ENCODE measurements around the gene HOXB7.

HOXB7 gene

GRCh38 chr17:48594538-48595277 is 16.1 kb downstream of the HOXB7 start:
- DNase-seq (ENCODE audit: insufficient read length, low spot score) (no peak), FAIRE-seq (no peak)
- peak; percentile 24; the same call in 1 of the 2 replicates for TF ChIP-seq POLR2A (IDR thresholded peaks at IDR 0.05; ENCODE audit: low read depth, low read length)

GRCh38 chr17:48593840-48594537 is 16.8 kb downstream of the HOXB7 start:
- DNase-seq (ENCODE audit: insufficient read length, low spot score) (no peak), FAIRE-seq (no peak)
- peak; percentile 41 for TF ChIP-seq POLR2A (IDR thresholded peaks at IDR 0.05; ENCODE audit: low read depth, low read length)

GRCh38 chr17:48593126-48593829 is 17.5 kb downstream of the HOXB7 start, which contains the start of gene HOXB5:
Gene HOXB5, minus strand, starts transcription at chr17:48593779. Its CDS starts 97 bp downstream, at chr17:48593682.
- DNase-seq (ENCODE audit: insufficient read length, low spot score), result no peak
- no peak; the same call in 1 of the 2 replicates for TF ChIP-seq POLR2A (IDR thresholded peaks at IDR 0.05; ENCODE audit: low read depth, low read length)
- FAIRE-seq, result no peak

- DNase-seq (ENCODE audit: insufficient read length, low spot score) (no peak), FAIRE-seq (no peak)
- TF ChIP-seq POLR2A (IDR thresholded peaks at IDR 0.05; ENCODE audit: low read depth, low read length), result no peak
These were observed 18.2 kb downstream of the HOXB7 start for GRCh38 chr17:48592577-48592976.

GRCh38 chr17:48592057-48592514 is 18.7 kb downstream of the HOXB7 start:
- DNase-seq (ENCODE audit: insufficient read length, low spot score), result no peak
- no peak for FAIRE-seq
- TF ChIP-seq POLR2A (IDR thresholded peaks at IDR 0.05; ENCODE audit: low read depth, low read length), result no peak

- DNase-seq (ENCODE audit: insufficient read length, low spot score), result no peak
- no peak for FAIRE-seq
- TF ChIP-seq POLR2A (IDR thresholded peaks at IDR 0.05; ENCODE audit: low read depth, low read length), result no peak
These were observed 19.4 kb downstream of the HOXB7 start for GRCh38 chr17:48591255-48592056.

- DNase-seq (ENCODE audit: insufficient read length, low spot score) (no peak), FAIRE-seq (no peak)
- TF ChIP-seq POLR2A (IDR thresholded peaks at IDR 0.05; ENCODE audit: low read depth, low read length), result no peak
These were observed 20.1 kb downstream of the HOXB7 start for GRCh38 chr17:48590607-48591161.

- peak; percentile 76 for TF ChIP-seq POLR2A (IDR thresholded peaks at IDR 0.05; ENCODE audit: low read depth, low read length)
- no peak for FAIRE-seq
- DNase-seq (ENCODE audit: insufficient read length, low spot score), result no peak
These were observed 20.8 kb downstream of the HOXB7 start, which contains the start of gene HOXB3 for GRCh38 chr17:48589831-48590606. Gene HOXB3, minus strand, starts transcription at chr17:48590241. Its CDS starts 37,767 bp downstream, at chr17:48552474.

GRCh38 chr17:48589060-48589830 is 21.6 kb downstream of the HOXB7 start:
- no peak for TF ChIP-seq POLR2A (IDR thresholded peaks at IDR 0.05; ENCODE audit: low read depth, low read length)
- DNase-seq (ENCODE audit: insufficient read length, low spot score), result no peak
- FAIRE-seq, result no peak

- TF ChIP-seq POLR2A (IDR thresholded peaks at IDR 0.05; ENCODE audit: low read depth, low read length), result no peak
- DNase-seq (ENCODE audit: insufficient read length, low spot score) (no peak), FAIRE-seq (no peak)
These were observed 22.3 kb downstream of the HOXB7 start for GRCh38 chr17:48588528-48588927.

- TF ChIP-seq POLR2A (IDR thresholded peaks at IDR 0.05; ENCODE audit: low read depth, low read length), result no peak
- no peak for DNase-seq (ENCODE audit: insufficient read length, low spot score)
- FAIRE-seq, result no peak
These were observed 22.8 kb downstream of the HOXB7 start for GRCh38 chr17:48588074-48588415.
